Mesendoderm (in vitro differentiated cells): ENCODE results near the gene SPP2.

Experiments used
- DNase-seq: peaks from one replicate; pipeline ENCODE4 v3.0.0; 2013
- H2AK5ac ChIP-seq: 2 replicates; pipeline ENCODE4 v1.6.1; 2013; ENCODE audit warnings: low read length, inconsistent platforms
- H2BK120ac ChIP-seq: 2 replicates; pipeline ENCODE4 v1.6.1; 2013; ENCODE audit warnings: low read depth, mild to moderate bottlenecking, low read length, moderate library complexity, mixed read lengths
- H2BK15ac ChIP-seq: replicated peaks from 2 replicates; pipeline ENCODE4 v1.6.1; 2013; ENCODE audit warnings: low read depth, mild to moderate bottlenecking, moderate library complexity
- H2BK5ac ChIP-seq: 2 replicates; pipeline ENCODE4 v1.6.1; 2013; ENCODE audit warnings: low read length, inconsistent platforms
- H3K18ac ChIP-seq: 2 replicates; pipeline ENCODE4 v1.6.1; 2013; ENCODE audit warnings: mild to moderate bottlenecking, low read length, mixed read lengths
- H3K23ac ChIP-seq: one replicate; pipeline ENCODE4 v1.6.1; 2013; ENCODE audit warnings: low read length
- H3K27ac ChIP-seq: 2 replicates; pipeline ENCODE4 v1.5.1; 2013; ENCODE audit warnings: low read depth, mild to moderate bottlenecking, inconsistent platforms, low read length, moderate library complexity
- H3K27me3 ChIP-seq: 2 replicates; pipeline ENCODE4 v1.6.1; 2013; ENCODE audit warnings: low read length, control low read depth, mild to moderate bottlenecking, inconsistent platforms; ENCODE audit not compliant: insufficient read depth, poor library complexity
- H3K36me3 ChIP-seq: 2 replicates; pipeline ENCODE4 v1.6.1; 2013; ENCODE audit warnings: low read length, inconsistent platforms; ENCODE audit not compliant: control insufficient read depth, insufficient read depth
- H3K4ac ChIP-seq: one replicate; pipeline ENCODE4 v1.6.1; 2013; ENCODE audit warnings: low read depth, mild to moderate bottlenecking, low read length, moderate library complexity
- H3K4me1 ChIP-seq: 2 replicates; pipeline ENCODE4 v1.6.1; 2013; ENCODE audit warnings: low read depth, low read length, inconsistent platforms; ENCODE audit not compliant: control insufficient read depth
- H3K4me2 ChIP-seq: 2 replicates; pipeline ENCODE4 v1.6.1; 2013; ENCODE audit warnings: low read length
- H3K4me3 ChIP-seq: 2 replicates; pipeline ENCODE4 v1.5.1; 2013; ENCODE audit warnings: mild to moderate bottlenecking, low read length
- H3K56ac ChIP-seq: one replicate; pipeline ENCODE4 v1.6.1; 2013; ENCODE audit warnings: low read length
- H3K79me1 ChIP-seq: 2 replicates; pipeline ENCODE4 v1.6.1; 2013; ENCODE audit warnings: low read length, inconsistent platforms
- H3K79me2 ChIP-seq: 2 replicates; pipeline ENCODE4 v1.6.1; 2013; ENCODE audit warnings: mild to moderate bottlenecking, low read length; ENCODE audit not compliant: control insufficient read depth, insufficient read depth
- H3K9ac ChIP-seq: 2 replicates; pipeline ENCODE4 v1.6.1; 2013; ENCODE audit warnings: low read length, inconsistent platforms
- H4K5ac ChIP-seq: one replicate; pipeline ENCODE4 v1.6.1; 2013; ENCODE audit warnings: low read length
- H4K8ac ChIP-seq: one replicate; pipeline ENCODE4 v1.6.1; 2013; ENCODE audit warnings: low read depth, mild to moderate bottlenecking, control low read depth, low read length, moderate library complexity
- whole genome bisulfite sequencing: extraction: QIAGEN DNeasy Blood & Tissue Kit; methylation state at CpG from one replicate; pipeline ENCODE4 v1.1.7; 2013; ENCODE audit warnings: low lambda C conversion rate, missing lambda C conversion rate; ENCODE audit not compliant: insufficient coverage; ENCODE audit errors: extremely low coverage; 5-methylcytosine and 5-hydroxymethylcytosine counted together

Gene SPP2

GRCh38 chr2:234031207-234031606 is 19.3 kb upstream of the SPP2 start:
- Histone ChIP-seq H3K36me3 (no peaks in the 10 kb centered on the region), H3K23ac (no peak overlapping the region), H3K27ac (no peak overlapping the region), H2AK5ac (no peak overlapping the region), H2BK5ac (no peak overlapping the region), H4K5ac (no peak overlapping the region), H3K4ac (no peak overlapping the region), H3K79me1 (no peaks in the 10 kb centered on the region), H3K4me2 (no peak overlapping the region), H3K4me3 (no peak overlapping the region), H3K56ac (no peak overlapping the region), H3K27me3 (no peaks in the 10 kb centered on the region), H3K79me2 (no peaks in the 10 kb centered on the region), H3K9ac (no peak overlapping the region), H2BK15ac (no peak overlapping the region), H4K8ac (no peak overlapping the region), H3K18ac (no peak overlapping the region), H3K4me1 (no peaks in the 10 kb centered on the region), H2BK120ac (no peak overlapping the region)
- no CpG with 5 or more reads among the region's 2 CpGs for WGBS
- no peak for DNase-seq

GRCh38 chr2:234032279-234032856 is 18.1 kb upstream of the SPP2 start:
- Histone ChIP-seq H2AK5ac (no peak overlapping the region), H4K8ac (no peak overlapping the region), H3K36me3 (no peaks in the 10 kb centered on the region), H3K27ac (no peak overlapping the region), H3K56ac (no peak overlapping the region), H2BK15ac (no peak overlapping the region), H3K18ac (no peak overlapping the region), H3K4me2 (no peak overlapping the region), H3K4me1 (no peaks in the 10 kb centered on the region), H3K23ac (no peak overlapping the region), H2BK5ac (no peak overlapping the region), H2BK120ac (no peak overlapping the region), H4K5ac (no peak overlapping the region), H3K27me3 (no peaks in the 10 kb centered on the region), H3K4me3 (no peak overlapping the region), H3K9ac (no peak overlapping the region), H3K79me2 (no peaks in the 10 kb centered on the region), H3K4ac (no peak overlapping the region), H3K79me1 (no peaks in the 10 kb centered on the region)
- WGBS, result no CpG with 5 or more reads among the region's 1 CpG
- no peak for DNase-seq

GRCh38 chr2:234033174-234033573 is 17.3 kb upstream of the SPP2 start:
- Histone ChIP-seq H4K5ac (no peak overlapping the region), H2BK120ac (no peak overlapping the region), H3K4ac (no peak overlapping the region), H3K79me1 (no peaks in the 10 kb centered on the region), H3K9ac (no peak overlapping the region), H2BK15ac (no peak overlapping the region), H3K27ac (no peak overlapping the region), H3K18ac (no peak overlapping the region), H3K36me3 (no peaks in the 10 kb centered on the region), H2AK5ac (no peak overlapping the region), H3K27me3 (no peaks in the 10 kb centered on the region), H4K8ac (no peak overlapping the region), H3K4me3 (no peak overlapping the region), H3K56ac (no peak overlapping the region), H3K23ac (no peak overlapping the region), H3K79me2 (no peaks in the 10 kb centered on the region), H2BK5ac (no peak overlapping the region), H3K4me1 (no peaks in the 10 kb centered on the region), H3K4me2 (no peak overlapping the region)
- WGBS, result no CpG with 5 or more reads among the region's 3 CpGs
- DNase-seq, result no peak

GRCh38 chr2:234033885-234034284 is 16.6 kb upstream of the SPP2 start:
- Histone ChIP-seq H3K4me2 (no peak overlapping the region), H2BK120ac (no peak overlapping the region), H2AK5ac (no peak overlapping the region), H3K56ac (no peak overlapping the region), H4K5ac (no peak overlapping the region), H2BK15ac (no peak overlapping the region), H3K27ac (no peak overlapping the region), H3K79me1 (no peaks in the 10 kb centered on the region), H3K36me3 (no peaks in the 10 kb centered on the region), H3K27me3 (no peaks in the 10 kb centered on the region), H3K4me1 (no peaks in the 10 kb centered on the region), H3K4ac (no peak overlapping the region), H3K9ac (no peak overlapping the region), H4K8ac (no peak overlapping the region), H3K4me3 (no peak overlapping the region), H3K18ac (no peak overlapping the region), H2BK5ac (no peak overlapping the region), H3K79me2 (no peaks in the 10 kb centered on the region), H3K23ac (no peak overlapping the region)
- no CpG with 5 or more reads among the region's 2 CpGs for WGBS
- no peak for DNase-seq

- Histone ChIP-seq H3K9ac (no peak overlapping the region), H3K4me2 (no peak overlapping the region), H3K23ac (no peak overlapping the region), H2BK120ac (no peak overlapping the region), H2BK15ac (no peak overlapping the region), H3K18ac (no peak overlapping the region), H3K79me1 (no peaks in the 10 kb centered on the region), H4K5ac (no peak overlapping the region), H3K4me3 (no peak overlapping the region), H3K79me2 (no peaks in the 10 kb centered on the region), H2BK5ac (no peak overlapping the region), H4K8ac (no peak overlapping the region), H3K4ac (no peak overlapping the region), H3K56ac (no peak overlapping the region), H3K27ac (no peak overlapping the region), H3K36me3 (no peaks in the 10 kb centered on the region), H3K27me3 (no peaks in the 10 kb centered on the region), H3K4me1 (no peaks in the 10 kb centered on the region), H2AK5ac (no peak overlapping the region)
- no peak for DNase-seq
- no CpG with 5 or more reads among the region's 2 CpGs for WGBS
Measured at GRCh38 chr2:234038076-234038802, 12.3 kb upstream of the SPP2 start.

GRCh38 chr2:234044157-234044556 is 6.3 kb upstream of the SPP2 start:
- Histone ChIP-seq H3K18ac (no peak overlapping the region), H2BK15ac (no peak overlapping the region), H3K4me1 (no peaks in the 10 kb centered on the region), H3K56ac (no peak overlapping the region), H2BK5ac (no peak overlapping the region), H3K23ac (no peak overlapping the region), H2BK120ac (no peak overlapping the region), H3K79me2 (no peaks in the 10 kb centered on the region), H3K27me3 (no peaks in the 10 kb centered on the region), H3K4ac (no peak overlapping the region), H4K5ac (no peak overlapping the region), H3K36me3 (no peaks in the 10 kb centered on the region), H3K9ac (no peak overlapping the region), H2AK5ac (no peak overlapping the region), H3K4me3 (no peak overlapping the region), H3K4me2 (no peak overlapping the region), H3K27ac (no peak overlapping the region), H3K79me1 (no peaks in the 10 kb centered on the region), H4K8ac (no peak overlapping the region)
- WGBS, result no CpG with 5 or more reads among the region's 1 CpG
- DNase-seq, result no peak
